ENCODE data around the gene SCOC.
A peak's percentile ranks its signal among the peaks of the same experiment; 100 is the strongest.

The SCOC gene

DNA sequence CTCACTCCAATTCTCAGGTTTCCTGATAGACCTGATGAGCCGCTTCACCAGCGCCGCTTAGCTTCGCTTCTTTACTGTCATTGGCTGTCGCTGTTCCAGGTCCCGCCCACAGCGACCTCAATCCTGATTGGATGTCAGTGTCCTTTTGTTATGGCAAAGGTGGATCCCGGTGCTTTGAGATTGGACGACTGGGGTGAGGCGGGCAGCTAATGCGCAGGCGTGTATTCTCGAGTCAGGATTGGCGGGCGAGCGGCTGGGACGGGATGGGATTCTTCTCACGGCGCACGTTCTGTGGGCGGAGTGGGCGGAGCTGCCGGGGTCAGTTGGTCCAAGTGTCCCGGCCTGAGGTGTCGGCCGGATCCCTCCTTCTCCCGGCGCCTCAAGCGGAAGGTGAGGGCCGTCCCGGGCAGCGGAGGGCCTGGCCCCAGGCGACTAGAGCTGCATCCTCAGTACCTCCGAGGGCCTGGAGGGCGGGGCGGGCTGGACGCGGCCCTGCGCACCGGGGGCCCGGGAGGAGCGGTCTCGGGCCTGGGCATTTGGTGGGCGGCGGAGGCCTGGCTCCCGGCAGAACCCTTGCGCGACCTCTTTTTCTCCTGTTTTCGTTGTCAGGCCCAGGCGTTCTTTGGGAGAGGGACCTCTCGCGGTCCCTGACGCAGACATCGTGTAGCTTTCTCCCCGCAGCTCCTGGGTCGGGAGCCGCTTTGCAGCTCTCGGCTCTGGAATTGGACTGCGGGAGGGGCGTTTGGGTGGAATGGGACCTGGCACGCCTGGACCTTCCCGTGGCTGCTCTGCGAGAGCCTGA lies at the start of gene SCOC:
Gene SCOC (plus strand): TSS at position 319 of the 802 bp plus-strand sequence. CDS start 5,525 bp downstream, outside the sequence.
- DNase-seq (ENCODE audit: low read depth, low spot score): peak; percentile 98

DNA sequence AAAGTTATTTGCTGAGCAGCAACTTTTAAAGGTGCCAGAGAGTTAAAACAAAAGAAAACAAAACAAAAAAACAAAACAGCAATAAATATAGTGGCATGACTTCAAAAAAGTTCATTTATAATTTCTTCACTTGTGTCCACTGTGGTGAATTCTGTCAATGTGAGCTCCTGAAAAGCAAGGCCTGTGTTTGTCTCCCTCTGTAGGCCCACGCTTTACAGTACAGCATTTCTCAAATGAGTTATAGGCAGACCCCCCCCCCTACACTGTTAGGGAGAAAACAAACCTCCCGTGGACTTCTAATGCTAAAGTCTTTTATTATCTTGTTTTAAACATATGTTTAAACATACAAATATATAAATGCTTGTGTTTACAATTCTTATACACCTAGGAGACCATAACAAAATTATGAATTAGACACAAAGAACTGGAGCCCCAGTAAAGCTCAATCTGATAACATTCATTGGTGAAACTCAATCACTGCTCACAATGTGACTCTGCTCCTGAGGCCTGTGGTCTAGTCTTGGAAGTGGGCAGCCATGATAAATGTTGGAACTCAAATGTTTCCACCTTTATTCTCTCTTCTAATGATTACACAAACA lies 47.0 kb upstream of the SCOC start:
- peak; percentile 24 for DNase-seq (ENCODE audit: low read depth, low spot score)

DNA sequence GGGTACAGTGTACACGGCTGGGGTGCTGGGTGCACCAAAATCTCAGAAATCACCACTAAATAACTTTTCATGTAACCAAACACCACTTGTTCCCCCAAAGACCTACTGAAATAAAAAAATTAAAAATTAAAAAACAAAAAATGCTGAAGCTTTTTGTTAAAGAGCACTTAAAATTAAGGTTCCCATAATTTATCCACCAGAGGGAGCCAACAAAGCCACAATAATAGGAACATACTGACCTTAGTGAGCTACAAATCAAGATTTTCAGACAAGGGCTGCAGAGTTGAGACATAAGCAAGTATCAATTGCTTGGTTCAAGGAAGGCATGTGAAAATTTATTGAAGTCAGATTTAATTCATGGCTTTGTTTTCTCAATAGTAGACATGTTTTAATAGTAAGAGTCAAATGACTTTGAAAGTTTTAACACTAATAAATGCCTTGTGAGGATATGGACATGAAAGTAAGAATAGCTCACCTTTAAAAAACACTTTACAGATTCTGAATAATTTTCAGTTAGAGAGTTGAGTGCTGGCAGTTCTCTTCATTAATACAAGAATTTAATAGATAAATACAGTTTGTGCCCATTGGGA lies 43.0 kb upstream of the SCOC start:
- DNase-seq (ENCODE audit: low read depth, low spot score): peak; percentile 44

DNA sequence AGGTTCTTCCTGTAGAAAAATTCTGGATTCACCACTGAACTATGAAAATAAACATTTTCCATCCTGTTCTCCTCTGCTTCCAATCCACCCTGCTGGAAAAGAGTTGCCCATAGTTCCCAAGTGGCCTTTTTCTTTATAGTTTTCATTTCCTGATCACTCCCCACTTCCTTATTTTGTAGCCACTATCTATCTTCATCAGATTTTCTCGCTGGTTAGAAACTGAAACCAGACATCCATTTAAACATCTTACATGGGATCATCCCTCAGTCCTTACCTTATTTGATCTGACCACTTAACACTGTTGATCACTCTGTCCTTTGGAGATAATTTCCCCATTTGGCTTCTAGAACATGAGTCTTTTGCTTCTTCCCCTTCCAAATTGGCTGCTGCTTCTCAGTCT lies 42.2 kb upstream of the SCOC start:
- DNase-seq (ENCODE audit: low read depth, low spot score): no peak

DNA sequence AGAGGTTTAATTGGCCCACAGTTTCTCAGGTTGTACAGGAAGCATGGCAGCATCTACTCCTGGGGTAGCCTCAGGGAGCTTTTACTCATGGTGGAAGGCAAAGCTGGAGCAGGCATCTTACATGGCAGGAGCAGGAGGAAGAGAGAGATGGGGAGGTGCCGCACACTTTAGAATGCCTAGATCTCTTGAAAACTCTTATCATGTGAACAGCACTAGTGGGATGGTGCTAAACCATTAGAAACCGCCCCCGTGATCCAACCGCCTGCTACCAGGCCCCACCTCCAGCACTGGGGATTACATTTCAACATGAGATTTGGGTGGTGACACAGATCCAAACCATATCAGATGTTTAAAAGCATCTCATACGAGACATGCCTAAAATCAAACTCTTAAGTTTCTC lies 41.6 kb upstream of the SCOC start:
- no peak for DNase-seq (ENCODE audit: low read depth, low spot score)

DNA sequence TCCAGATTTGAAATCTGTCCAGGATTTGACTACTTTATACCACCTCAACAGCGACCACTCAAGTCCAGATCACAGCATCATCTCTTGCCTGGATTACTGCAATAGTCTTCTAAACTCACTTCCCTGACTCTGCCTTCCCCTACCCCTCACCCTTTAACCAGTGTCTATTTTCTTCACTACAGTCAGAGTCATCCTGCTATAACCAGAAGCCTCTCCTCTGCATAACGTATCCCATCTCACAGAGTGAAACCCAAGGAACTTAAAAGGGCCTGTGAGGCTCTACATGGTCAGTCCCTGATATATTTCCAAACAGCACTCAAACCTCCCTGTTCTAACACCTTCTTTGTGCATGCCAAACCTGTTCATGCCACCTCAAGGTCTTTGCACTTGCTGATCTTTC lies 40.7 kb upstream of the SCOC start:
- no peak for DNase-seq (ENCODE audit: low read depth, low spot score)

DNA sequence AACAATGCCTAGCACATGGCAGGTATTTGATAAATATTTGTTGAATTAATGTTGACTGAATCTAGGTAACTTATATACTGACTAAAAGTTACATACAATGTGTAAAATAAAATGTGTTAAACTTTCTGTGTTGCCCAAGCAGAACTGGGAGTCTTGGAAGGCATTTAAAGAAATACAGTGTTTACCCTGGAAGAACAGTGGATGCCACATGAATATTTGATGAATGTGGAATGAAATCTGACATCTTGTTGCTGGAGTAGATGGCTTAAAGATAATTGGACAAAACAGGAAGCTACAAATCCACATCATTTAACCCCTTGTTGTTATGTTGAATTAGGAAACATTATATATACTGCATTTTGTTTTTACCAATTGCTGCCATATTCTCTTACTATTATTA lies 39.9 kb upstream of the SCOC start:
- DNase-seq (ENCODE audit: low read depth, low spot score): no peak

DNA sequence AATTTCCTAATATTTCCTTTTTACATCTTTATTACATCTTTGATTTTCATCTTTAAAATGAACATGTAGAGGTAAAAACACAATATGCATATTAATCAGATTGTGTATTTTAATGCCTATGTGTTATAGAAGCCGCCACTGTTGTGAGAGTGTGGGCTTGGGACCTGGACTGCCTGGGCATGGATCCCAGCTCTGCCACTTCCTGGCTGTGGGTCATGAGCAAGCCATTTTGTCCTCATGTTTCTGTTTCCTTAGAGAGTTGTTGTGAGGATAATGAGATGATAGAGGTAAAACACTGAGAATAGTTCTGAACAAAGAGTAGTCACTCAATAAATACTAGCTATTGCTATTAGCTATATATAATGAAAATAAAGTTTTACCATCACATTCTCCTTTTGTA lies 38.4 kb upstream of the SCOC start:
- no peak for DNase-seq (ENCODE audit: low read depth, low spot score)

DNA sequence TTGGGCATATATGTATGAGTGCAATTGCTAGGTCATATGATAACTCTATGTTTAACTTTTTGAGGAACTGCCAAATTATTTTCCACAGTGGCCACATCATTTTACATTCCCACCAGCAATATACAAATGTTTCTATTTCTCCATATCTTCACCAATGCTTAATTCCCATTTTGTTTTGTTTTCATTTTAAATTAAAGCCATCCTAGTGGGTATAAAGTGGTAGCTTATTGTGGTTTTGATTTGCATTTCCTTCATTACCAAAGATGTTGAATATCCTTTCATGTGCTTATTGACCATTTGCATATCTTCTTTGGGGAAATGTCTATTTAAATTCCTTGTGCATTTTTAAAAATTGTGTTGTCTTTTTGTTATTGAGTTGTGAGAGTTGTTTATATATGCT lies 36.7 kb upstream of the SCOC start:
- DNase-seq (ENCODE audit: low read depth, low spot score): no peak

DNA sequence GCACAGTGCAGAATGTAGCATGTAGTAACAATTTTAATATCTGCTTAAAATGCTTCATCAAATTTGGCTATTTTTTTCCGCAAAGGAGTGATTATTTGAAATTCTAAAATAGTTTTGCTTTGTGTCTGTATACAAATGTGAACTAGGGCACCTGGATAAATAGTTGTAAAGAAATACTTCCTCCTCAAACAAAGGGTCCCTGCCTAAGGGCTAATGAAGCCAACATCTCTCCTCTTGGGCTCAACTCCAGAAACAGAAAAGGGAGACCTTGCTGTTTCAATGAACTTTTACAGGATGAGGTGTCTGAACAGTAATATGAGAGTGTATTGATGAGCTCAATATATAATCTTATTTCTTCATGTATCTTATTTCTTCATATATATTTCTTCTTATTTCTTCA lies 30.8 kb upstream of the SCOC start:
- DNase-seq (ENCODE audit: low read depth, low spot score): no peak

DNA sequence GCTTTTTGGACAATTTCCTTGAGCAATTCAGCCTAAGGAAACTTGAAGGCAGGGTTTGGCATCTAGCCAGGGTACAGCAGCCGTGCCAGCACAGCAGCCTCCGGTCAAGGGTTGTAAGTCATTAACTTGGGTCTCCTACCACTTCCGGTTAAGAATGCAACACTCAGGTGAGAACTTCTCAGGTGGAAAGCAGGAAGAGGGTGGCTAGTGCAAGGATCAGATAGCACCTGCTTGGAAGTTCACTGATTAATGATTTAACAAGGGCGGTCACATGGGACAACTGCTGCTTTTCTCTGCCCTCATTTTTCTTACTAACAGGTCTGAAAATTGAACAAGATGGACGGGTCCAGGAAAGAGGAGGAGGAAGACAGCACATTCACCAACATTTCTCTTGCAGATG lies 30.1 kb upstream of the SCOC start:
- DNase-seq (ENCODE audit: low read depth, low spot score): no peak

DNA sequence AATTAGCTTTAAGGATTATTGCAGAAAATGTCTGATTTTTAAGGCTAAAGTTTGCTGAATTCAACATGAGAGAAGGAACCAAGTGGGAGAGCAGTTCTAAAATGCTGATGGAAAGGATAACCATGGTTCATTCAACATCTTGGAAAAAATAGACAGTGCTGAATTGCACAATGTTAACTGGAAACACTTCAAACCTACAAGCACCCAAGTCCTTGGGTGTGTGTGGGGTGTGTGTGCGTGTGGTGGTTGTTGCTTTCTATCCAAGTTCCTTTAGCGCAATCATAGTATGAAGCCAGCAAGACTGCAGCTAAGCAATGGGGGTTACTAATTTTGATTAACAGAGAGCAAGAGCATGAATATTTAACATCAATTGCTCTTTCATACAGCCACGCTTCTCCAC lies 29.3 kb upstream of the SCOC start:
- no peak for DNase-seq (ENCODE audit: low read depth, low spot score)

DNA sequence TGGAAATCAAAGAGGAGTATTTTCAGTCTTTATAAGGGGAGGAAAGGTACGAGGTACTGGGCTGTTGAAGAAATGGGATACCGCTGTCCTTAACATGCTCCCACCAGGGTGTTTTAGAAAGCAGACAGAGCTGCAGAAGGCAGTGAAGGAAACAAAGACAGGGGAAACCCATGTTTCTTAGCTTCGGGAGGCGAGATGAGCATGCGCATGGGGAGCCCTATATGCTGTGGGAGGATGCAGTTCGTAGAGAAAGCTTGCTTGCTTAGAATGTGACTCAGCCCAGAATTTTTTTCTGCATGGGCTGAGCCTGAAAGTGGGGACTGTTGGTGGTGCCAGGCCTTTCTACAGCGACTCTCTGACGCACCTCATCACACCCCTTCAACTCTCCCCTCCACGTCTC lies 28.8 kb upstream of the SCOC start:
- DNase-seq (ENCODE audit: low read depth, low spot score): no peak

DNA sequence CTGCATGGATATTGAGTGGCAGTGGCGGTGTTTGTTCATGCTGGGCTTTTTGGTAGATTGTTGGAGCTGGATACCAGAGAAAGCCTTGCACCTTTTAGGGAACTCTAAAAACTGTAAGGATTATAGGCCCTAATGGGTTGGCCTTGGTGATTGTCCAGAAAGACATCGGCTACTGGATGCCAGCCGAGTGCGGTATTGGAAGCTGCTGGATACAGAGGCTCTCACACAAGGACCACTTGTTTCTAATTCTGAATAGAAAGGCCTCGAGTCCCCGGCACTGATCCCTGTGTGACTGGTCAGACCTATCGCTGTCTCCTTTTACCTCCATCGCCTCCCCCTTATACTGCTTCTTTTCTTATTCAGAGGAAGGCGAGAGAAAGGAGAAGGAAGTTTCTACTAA lies 27.3 kb upstream of the SCOC start:
- DNase-seq (ENCODE audit: low read depth, low spot score): no peak

DNA sequence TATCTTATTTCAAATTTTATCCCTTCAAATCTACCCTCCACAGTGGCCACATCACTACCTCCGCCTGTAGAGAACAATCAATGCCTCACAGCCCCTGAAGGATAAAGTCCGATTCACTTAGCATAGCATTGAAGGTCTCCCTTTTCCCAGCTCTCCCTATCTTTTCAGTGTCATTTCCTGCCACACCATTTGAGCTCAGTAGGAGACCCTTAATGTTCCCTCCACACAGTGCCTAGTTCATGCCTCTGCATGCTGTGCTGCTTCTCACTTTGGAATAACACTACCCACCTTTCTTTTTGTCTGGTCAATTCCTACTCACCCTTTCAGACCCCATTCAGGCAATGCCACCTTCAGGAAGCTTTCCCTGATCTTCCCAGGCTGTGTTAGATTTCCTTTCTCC lies 23.6 kb upstream of the SCOC start:
- no peak for DNase-seq (ENCODE audit: low read depth, low spot score)

DNA sequence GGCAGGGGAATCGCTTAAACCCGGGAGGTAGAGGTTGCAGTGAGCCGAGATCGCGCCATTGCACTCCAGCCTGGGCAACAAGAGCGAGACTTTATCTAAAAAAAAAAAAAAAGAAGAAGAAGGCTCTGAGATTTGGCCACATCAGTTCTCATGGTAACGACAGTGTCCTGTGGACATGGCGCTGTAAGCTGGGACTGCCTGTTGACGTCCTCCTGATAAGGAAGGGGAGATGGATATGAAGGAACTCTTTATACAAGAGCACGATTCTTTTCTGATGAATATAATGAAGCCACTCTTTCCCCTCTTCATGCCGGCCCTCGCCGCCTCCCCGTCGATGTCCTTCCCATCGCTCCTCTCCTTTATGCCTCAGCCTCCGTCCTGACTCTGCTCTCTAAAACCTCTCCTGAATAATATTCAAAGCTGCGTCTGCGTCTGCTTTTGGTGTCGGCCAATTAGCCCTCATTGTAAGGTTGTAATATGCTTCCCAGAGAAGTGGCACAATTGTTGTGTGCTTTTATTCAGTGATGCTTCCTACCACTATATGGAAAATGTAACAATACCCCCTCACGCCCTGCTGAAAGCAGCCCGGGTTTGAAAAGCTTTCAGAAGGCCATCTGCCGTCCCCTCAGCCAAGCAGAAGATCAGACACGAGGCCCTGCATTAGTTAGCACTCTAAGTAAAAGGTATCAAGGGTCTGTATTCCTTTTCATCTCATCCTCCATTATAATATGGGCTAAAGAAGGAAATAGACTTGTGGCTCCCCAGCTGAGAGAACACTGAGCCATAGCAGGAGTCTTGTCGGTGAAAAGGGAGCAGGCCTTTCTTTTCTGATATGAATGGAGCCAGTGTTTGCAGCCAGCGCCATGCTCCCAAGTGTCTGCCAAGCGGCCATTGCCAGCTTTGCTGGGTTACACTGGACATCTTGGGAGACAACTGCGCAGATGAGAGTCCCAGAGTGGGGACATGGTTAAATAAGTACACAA lies 22.1 kb upstream of the SCOC start:
- no peak for DNase-seq (ENCODE audit: low read depth, low spot score)

DNA sequence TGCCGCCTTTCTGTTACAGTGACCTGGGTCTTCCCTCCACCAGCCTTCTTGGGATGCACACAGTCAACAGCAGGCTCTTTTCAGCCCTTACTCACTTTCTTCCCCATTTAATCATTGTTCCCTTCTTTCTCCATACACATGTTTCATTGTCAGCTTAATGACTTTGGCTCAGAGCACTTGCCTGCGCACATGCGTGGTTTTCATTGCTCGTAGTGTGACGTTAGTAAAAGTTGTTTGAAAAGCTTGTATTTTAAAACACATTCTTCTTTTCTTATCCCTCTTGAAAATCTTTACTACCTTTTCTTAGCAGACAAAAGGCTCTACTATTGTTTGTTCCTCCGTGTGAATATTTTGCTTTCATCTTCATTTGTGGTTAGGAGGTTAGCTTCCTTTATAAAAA lies 19.7 kb upstream of the SCOC start:
- no peak for DNase-seq (ENCODE audit: low read depth, low spot score)

DNA sequence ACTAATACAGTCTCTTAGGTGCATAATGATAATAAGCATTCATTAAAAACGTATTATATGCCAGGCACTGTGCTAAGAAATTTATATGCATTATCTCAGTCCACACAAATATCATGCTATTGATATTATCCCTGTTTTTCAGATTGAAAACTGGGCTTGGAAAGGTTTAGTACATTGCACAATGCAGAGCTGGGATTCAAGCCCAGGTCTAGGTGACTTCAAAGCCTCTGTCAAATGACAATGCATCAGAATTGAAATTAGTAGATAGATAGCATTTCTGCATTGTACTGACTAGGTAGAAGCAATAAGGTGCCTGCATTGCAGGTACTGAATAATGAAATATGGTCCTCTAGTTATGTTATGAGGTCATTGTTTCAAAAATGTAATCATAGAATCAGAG lies 18.2 kb upstream of the SCOC start:
- DNase-seq (ENCODE audit: low read depth, low spot score): no peak

DNA sequence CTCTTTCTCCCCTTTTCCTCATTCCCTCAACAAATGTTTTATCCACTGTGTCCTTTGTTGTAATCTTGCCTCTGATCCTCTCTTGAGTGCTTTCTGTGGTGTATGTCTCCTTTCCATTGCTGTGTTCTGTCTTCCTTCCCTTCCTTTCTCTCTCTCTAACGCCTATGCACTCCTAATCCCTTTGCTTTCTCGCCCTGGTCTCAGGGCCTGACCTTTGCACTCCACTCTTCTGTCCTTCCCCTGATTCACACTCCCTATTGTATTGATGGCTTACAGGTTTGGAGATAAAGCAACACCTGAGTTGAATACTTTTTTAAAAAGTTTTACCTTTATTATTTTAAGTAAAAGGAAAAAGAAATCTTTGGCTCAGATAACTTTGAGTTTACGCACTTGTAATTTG lies 15.6 kb upstream of the SCOC start:
- no peak for DNase-seq (ENCODE audit: low read depth, low spot score)

DNA sequence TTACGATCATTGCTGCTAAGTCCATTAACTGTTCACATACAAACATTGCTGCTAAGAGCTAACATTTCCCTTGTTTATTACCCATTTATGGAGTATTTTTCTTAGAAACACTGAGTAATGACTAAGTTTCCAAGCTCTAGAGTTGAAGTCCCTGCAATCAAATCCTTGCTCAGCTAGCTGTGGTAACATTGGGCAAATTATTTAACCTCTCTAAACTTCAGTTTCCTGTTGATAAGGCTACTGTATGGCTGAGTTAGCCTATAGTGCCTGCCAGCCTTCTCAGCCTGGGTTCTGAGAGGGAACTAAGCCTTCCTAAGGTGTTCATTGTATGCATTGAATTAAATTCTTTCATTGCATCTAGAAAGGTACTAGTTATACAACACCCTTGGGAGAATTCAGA lies 15.2 kb upstream of the SCOC start:
- DNase-seq (ENCODE audit: low read depth, low spot score): no peak

DNA sequence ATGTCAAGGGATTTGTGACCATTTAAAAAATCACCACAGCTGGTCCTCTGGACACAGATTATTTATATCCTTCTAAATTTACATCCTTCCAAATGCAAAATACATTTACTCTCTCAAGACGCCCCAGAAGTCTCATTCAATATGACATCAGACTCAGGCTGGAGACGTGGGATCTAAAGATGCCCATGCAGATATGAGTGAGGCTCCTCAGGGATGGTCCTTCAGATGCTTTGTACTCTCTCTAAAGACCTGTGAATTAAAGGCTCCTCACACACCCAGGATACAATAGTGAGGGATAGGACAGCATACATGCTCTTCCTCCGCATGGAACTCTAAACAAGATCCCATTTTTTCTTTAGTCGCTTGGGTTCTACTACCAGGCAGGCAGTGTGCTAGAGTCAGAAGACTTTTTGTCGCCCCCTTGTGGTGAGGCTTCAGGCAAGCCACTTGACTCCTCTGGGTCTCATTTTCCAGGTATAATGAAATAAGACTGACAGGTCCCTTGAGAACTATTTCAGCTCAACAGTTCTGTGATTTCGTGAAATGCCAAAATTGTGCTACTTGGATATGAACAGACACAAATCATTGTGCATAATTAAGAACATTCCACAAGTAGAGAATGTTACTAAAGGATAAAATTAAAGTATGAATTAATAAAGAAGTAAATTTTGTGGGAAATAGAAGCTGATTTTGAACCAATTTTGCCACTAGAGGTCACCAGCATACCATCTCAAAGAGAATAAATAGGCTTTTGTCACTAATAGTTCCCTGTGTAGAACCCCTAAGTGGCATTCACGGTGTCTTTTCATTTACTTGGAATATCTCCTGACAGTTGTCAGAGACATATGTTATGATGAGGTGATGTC lies 13.7 kb upstream of the SCOC start:
- DNase-seq (ENCODE audit: low read depth, low spot score): peak; percentile 62
